GM12865 (cell line): ENCODE measurements around the gene VPS26C.
"Not testable (repeated sequence)": the region's sequence is repeated elsewhere in the genome, so short reads cannot be mapped to it uniquely, and the experiment has no call there.

ENCODE experiments used
- DNase-seq: peaks from one replicate; pipeline ENCODE4 v3.0.0; 2010; ENCODE audit warnings: low read depth
- H3K4me3 ChIP-seq: 2 replicates; pipeline ENCODE4 v1.5.1; 2011; ENCODE audit warnings: mild to moderate bottlenecking, low read depth, low read length, control low read depth
- TF ChIP-seq, protein P1 (sequence below): IDR thresholded peaks from 2 replicates; pipeline ENCODE4 v1.5.1; 2011; ENCODE audit warnings: low read length, control low read depth, low read depth, inconsistent platforms; ENCODE audit not compliant: insufficient read depth; ENCODE audit errors: missing control alignments

Gene VPS26C

DNA sequence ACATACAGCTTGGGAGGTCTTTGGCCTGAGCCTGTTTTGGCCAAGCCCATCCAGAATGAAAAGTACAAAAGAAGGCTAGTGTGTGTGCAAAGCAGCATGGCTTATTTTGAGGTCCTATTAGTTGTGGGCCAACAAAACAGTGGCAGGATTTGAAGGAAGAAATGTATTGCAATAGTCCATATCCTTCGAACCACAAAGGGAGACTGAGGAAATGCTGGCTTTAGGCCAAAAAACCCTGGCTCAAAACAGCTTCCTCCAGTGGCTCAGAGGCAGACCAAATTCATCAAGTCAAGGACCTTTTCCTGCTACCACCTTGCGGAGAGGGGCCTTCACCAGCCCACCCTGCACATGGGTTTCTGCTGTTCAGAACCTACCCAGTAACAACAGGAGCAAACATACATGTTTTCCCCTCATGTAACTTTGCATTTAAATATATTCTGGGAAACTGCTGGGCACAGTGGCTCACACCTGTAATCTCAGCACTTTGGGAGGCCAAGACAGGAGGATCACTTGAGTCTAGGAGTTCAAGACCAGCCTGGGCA lies 43.3 kb downstream of the VPS26C start:
- H3K4me3 ChIP-seq = no peak overlapping the region
- DNase-seq = no peak
- TF ChIP-seq, protein P1, sequence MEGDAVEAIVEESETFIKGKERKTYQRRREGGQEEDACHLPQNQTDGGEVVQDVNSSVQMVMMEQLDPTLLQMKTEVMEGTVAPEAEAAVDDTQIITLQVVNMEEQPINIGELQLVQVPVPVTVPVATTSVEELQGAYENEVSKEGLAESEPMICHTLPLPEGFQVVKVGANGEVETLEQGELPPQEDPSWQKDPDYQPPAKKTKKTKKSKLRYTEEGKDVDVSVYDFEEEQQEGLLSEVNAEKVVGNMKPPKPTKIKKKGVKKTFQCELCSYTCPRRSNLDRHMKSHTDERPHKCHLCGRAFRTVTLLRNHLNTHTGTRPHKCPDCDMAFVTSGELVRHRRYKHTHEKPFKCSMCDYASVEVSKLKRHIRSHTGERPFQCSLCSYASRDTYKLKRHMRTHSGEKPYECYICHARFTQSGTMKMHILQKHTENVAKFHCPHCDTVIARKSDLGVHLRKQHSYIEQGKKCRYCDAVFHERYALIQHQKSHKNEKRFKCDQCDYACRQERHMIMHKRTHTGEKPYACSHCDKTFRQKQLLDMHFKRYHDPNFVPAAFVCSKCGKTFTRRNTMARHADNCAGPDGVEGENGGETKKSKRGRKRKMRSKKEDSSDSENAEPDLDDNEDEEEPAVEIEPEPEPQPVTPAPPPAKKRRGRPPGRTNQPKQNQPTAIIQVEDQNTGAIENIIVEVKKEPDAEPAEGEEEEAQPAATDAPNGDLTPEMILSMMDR = no peak

DNA sequence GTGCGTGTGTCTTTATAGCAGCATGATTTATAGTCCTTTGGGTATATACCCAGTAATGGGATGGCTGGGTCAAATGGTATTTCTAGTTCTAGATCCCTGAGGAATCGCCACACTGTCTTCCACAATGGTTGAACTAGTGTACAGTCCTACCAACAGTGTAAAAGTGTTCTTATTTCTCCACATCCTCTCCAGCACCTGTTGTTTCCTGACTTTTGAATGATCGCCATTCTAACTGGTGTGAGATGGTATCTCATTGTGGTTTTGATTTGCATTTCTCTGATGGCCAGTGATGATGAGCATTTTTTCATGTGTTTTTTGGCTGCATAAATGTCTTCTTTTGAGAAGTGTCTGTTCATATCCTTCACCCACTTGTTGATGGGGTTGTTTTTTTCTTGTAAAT lies 44.9 kb downstream of the VPS26C start:
- not testable (repeated sequence) for DNase-seq, H3K4me3 ChIP-seq

DNA sequence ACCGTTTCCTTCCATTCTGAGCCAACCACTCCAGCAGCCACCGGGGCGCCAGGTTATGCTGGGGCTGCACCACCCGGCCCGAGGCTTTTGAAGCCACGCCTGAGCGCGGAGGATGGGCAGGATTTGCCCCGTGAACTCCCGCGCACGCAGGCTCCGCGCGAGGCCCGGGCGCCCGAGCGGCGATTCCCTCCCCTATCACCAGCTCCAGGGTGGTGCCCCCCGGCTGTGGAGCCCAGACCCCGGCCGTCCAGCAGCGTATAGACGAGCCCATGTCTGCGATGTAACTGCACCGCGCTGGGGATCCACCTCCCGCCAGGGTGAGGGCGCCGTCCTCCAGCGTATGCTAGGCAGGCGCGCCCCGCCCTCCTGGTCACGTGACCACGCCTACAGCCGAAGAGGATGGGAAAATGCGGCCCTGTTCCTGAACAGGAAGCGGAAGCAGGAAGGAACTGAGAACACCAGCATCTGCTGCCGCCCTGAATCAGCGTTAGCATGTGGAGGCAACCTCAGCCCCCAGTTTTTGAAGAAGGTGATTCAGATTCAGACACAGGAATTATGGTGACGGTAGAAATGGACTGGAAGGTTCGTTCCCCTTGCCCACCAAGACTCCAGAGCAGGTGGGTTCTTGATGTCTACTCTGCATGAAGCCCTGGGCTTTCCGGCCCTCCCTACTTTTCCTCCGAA lies 46.0 kb downstream of the VPS26C start:
- DNase-seq = peak; percentile 98
- H3K4me3 ChIP-seq = peak overlapping the region; percentile 66
- TF ChIP-seq, protein P1 = peak; percentile 73

DNA sequence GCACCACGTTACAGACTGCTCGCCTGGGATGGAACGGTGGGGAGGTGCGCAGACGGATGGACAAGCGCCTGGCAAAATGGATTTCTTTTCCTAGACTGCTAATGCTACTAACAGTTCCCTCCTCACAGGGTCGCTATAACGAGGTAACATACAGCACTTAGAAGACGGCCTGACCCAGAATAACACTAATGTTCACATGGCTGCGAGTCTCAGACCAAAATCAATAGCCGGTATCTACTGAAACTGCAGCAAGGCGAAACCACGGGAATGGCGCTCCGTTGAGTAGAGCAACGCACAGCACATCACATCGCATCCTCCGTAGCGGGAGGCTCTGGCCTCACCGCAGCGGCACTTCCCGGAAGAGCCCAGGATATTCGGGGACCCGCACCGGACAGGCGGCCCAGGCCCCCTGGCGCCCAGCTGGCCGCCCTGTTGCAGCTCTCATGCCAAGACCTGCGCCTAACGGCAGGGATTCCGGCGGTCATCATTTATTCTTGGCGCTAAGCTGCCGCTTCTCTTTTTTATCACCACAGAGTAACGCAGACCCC lies 46.6 kb downstream of the VPS26C start:
- peak overlapping the region; percentile 66 for H3K4me3 ChIP-seq
- DNase-seq = no peak
- TF ChIP-seq, protein P1 = peak; percentile 30

DNA sequence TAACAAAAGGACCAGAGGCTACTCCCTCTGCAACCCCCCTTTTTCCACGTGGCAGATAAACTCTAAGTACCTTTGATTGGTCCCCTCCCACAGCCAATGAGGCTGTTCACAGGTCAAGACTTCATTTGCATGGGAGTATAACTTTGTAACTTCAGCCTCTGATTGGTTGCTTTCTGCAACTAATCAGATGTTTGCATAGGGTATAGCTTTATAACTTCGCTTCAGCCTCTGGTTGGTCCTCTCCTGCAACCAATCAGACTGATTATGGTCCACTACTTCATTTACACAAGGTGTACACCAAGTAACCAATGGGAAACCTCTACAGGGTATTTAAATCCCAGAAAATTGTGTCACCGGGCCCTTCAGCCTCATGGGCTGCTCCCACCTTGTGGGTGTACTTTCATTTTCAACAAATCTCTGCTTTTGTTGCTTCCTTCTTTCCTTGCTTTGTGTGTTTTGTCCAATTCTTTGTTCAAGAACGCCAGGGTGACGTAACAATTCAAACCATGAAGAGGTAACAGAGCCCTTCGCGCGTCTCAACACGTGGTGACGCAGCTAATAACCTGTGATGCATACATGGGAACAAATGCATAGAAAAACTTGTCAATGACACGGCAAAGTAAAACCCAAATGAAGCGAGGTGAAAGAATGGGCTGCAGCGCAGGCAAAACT lies 47.2 kb downstream of the VPS26C start:
- peak overlapping the region; percentile 66 for H3K4me3 ChIP-seq
- TF ChIP-seq, protein P1 = no peak
- no peak for DNase-seq

DNA sequence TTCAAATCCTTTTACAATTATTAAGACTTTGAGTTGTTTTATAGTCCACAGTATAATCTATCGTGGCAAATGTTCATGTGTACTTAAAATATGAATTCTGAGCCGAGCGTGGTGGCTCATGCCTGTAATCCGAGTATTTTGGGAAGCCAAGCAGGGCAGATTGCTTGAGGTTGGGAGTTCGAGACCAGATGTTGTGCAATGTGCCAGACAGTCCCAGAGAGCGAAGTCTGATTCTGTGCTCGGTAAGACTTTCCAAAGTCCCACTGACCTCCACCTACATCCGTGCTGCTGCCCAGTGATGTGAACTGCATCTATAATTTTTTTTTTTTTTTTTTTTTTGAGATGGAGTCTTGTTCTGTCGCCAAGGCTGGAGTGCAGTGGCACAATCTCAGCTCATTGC lies 52.2 kb downstream of the VPS26C start:
- TF ChIP-seq, protein P1 = no peak
- no peak overlapping the region for H3K4me3 ChIP-seq
- DNase-seq = no peak

DNA sequence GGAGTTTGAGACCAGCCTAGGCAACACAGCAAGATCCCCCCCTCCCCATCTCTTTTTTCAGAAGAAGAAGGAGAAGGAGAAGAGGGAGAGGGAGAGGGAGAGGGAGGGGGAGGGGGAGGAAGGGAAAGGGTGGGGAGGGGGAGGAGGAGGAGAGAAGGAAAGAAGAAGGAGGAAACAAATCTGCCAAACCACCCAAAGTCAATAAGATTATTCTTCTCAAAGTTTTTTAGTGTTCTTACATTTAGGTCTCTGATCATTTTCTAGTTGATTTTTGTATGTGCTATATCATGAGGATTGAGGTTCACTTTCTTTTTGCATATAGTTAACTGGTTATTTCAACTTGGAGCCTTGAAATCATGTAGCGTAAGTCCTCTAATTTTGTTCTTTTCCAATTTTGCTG lies 56.3 kb downstream of the VPS26C start:
- TF ChIP-seq, protein P1 = no peak
- no peak for DNase-seq
- H3K4me3 ChIP-seq = no peak overlapping the region
